H1 (cell line): ENCODE measurements around the gene CHMP4B. TPM values are rescaled to one million over a fixed set of nuclear protein-coding genes. Genes with fewer than 3 reads are reported as not detected.

Source experiments
- CTCF ChIA-PET: fragments of 300-600 bp; sonication (Branson Sonifier 250); formaldehyde crosslinking; loops from one replicate; lab custom pipeline; 2021; ENCODE audit not compliant: partially characterized antibody; lab: Charles Lee
- POLR2A ChIA-PET: fragments of 300-600 bp; sonication (Branson Sonifier 250); formaldehyde crosslinking; loops from one replicate; lab custom pipeline; 2021; ENCODE audit warnings: inconsistent platforms; ENCODE audit not compliant: partially characterized antibody; lab: Charles Lee
- DNase-seq, 2 experiments: peaks; one replicate each; pipeline versions ENCODE4 v3.0.0 to v3.0.0-alpha.2; 2010 to 2022; ENCODE audit warnings: low spot score in 2 of 2, low read depth in 1 of 2, mixed read lengths in 1 of 2
- FAIRE-seq: peaks from 2 replicates; lab custom pipeline; 2011; peaks lifted over from hg19 to GRCh38; lab: Jason Lieb, UNC
- H2AFZ ChIP-seq: 2 replicates; pipeline ENCODE4 v1.8.1; 2012; ENCODE audit warnings: low read length, inconsistent platforms
- H2AK5ac ChIP-seq: 2 replicates; pipeline ENCODE4 v1.6.1; 2013; ENCODE audit warnings: low read depth, low read length
- H2BK120ac ChIP-seq: replicated peaks from 2 replicates; pipeline ENCODE3; 2013; ENCODE audit warnings: low read depth, low read length, inconsistent platforms
- H2BK12ac ChIP-seq: 2 replicates; pipeline ENCODE4 v1.6.1; 2013; ENCODE audit warnings: low read depth, low read length
- H2BK15ac ChIP-seq: 2 replicates; pipeline ENCODE4 v1.6.1; 2013; ENCODE audit warnings: low read length
- H2BK20ac ChIP-seq: 2 replicates; pipeline ENCODE4 v1.6.1; 2013; ENCODE audit warnings: low read length
- H2BK5ac ChIP-seq: 2 replicates; pipeline ENCODE4 v1.6.1; 2013; ENCODE audit warnings: low read depth, low read length
- H3K14ac ChIP-seq: 2 replicates; pipeline ENCODE4 v1.6.1; 2013; ENCODE audit warnings: inconsistent platforms; ENCODE audit not compliant: insufficient read length
- H3K18ac ChIP-seq: 2 replicates; pipeline ENCODE4 v1.6.1; 2013; ENCODE audit warnings: low read length; ENCODE audit errors: extremely low read depth
- H3K23ac ChIP-seq: 2 replicates; pipeline ENCODE4 v1.6.1; 2013; ENCODE audit warnings: inconsistent platforms; ENCODE audit not compliant: insufficient read length
- H3K23me2 ChIP-seq: 2 replicates; pipeline ENCODE4 v1.6.1; 2013; ENCODE audit warnings: low read depth, low read length
- H3K27ac ChIP-seq: 2 replicates; pipeline ENCODE4 v1.6.1; 2011; ENCODE audit warnings: low read depth, low read length, inconsistent platforms
- H3K27me3 ChIP-seq, 4 experiments: replicated peaks in 1 of 4; 1 replicate in 1 of 4; 2 replicates in 3 of 4; pipeline versions ENCODE4 v1.6.1 to v1.8.1; 2011 to 2013; ENCODE audit warnings: low read length in 3 of 4, mild to moderate bottlenecking in 3 of 4, inconsistent platforms in 2 of 4, mixed read lengths in 2 of 4, moderate library complexity in 1 of 4; ENCODE audit not compliant: control insufficient read depth in 3 of 4, insufficient read depth in 3 of 4; ENCODE audit errors: extremely low read depth in 1 of 4
- H3K36me3 ChIP-seq, 4 experiments: 2 replicates each; pipeline versions ENCODE4 v1.6.1 to v1.8.1; 2011 to 2013; ENCODE audit warnings: mild to moderate bottlenecking in 4 of 4, low read length in 3 of 4, moderate library complexity in 2 of 4, control low read depth in 1 of 4, inconsistent platforms in 1 of 4; ENCODE audit not compliant: insufficient read depth in 4 of 4, control insufficient read depth in 2 of 4
- H3K4ac ChIP-seq: replicated peaks from 2 replicates; pipeline ENCODE3; 2013; ENCODE audit warnings: low read length, low read depth, mixed read lengths, inconsistent platforms; ENCODE audit not compliant: insufficient read length
- H3K4me1 ChIP-seq, 4 experiments: replicated peaks in 1 of 4; 1 replicate in 1 of 4; 2 replicates in 3 of 4; pipeline versions ENCODE4 v1.6.1 to v1.8.1; 2011 to 2013; ENCODE audit warnings: low read length in 3 of 4, inconsistent platforms in 2 of 4, mixed read lengths in 1 of 4; ENCODE audit not compliant: insufficient read depth in 4 of 4, control insufficient read depth in 3 of 4
- H3K4me2 ChIP-seq, 2 experiments: 2 replicates each; pipeline versions ENCODE4 v1.6.1 to v1.8.1; 2011 to 2013; ENCODE audit warnings: low read depth in 2 of 2, low read length in 2 of 2, control low read depth in 1 of 2, inconsistent platforms in 1 of 2, mild to moderate bottlenecking in 1 of 2; ENCODE audit not compliant: insufficient read depth in 1 of 2
- H3K4me3 ChIP-seq, 4 experiments: fragments of 200-600, 300-600 bp in 1 of 4; sonication (generic), shearing (Covaris generic), sonication (Bioruptor Twin) in 1 of 4; 2 replicates each; pipeline versions ENCODE4 v1.5.1 to v1.8.1; 2011 to 2016; ENCODE audit warnings: low read length in 4 of 4, low read depth in 3 of 4, control low read depth in 2 of 4, inconsistent platforms in 2 of 4, mild to moderate bottlenecking in 2 of 4, mixed read lengths in 1 of 4, moderate library complexity in 1 of 4; ENCODE audit not compliant: insufficient read depth in 2 of 4; ENCODE audit errors: extremely low read depth in 1 of 4
- H3K56ac ChIP-seq: replicated peaks from 2 replicates; pipeline ENCODE3; 2013; ENCODE audit warnings: low read depth, mild to moderate bottlenecking, mixed read lengths, low read length, inconsistent platforms; ENCODE audit not compliant: insufficient read length
- H3K79me1 ChIP-seq: 2 replicates; pipeline ENCODE4 v1.6.1; 2013; ENCODE audit warnings: low read depth, low read length, control low read depth
- H3K79me2 ChIP-seq, 2 experiments: 2 replicates each; pipeline versions ENCODE4 v1.6.1 to v1.8.1; 2012 to 2013; ENCODE audit warnings: low read length in 2 of 2, mild to moderate bottlenecking in 2 of 2, inconsistent platforms in 1 of 2; ENCODE audit not compliant: insufficient read depth in 2 of 2, control insufficient read depth in 1 of 2
- H3K9ac ChIP-seq, 4 experiments: replicated peaks in 1 of 4; 1 replicate in 1 of 4; 2 replicates in 3 of 4; pipeline versions ENCODE4 v1.6.1 to v1.8.1; 2011 to 2013; ENCODE audit warnings: low read depth in 3 of 4, low read length in 3 of 4, control low read depth in 2 of 4, mild to moderate bottlenecking in 2 of 4, moderate library complexity in 2 of 4, inconsistent platforms in 1 of 4; ENCODE audit errors: extremely low read depth in 1 of 4
- H3K9me3 ChIP-seq, 2 experiments: 2 replicates each; pipeline versions ENCODE4 v1.6.1 to v1.8.1; 2012 to 2013; ENCODE audit warnings: mild to moderate bottlenecking in 2 of 2, moderate library complexity in 2 of 2, control low read depth in 1 of 2, inconsistent platforms in 1 of 2, low read depth in 1 of 2, low read length in 1 of 2, mixed read lengths in 1 of 2; ENCODE audit not compliant: insufficient read depth in 2 of 2
- H4K20me1 ChIP-seq, 2 experiments: replicated peaks in 1 of 2; 2 replicates each; pipeline versions ENCODE3 to v1.8.1; 2011 to 2013; ENCODE audit warnings: inconsistent platforms in 2 of 2, low read length in 2 of 2, mild to moderate bottlenecking in 1 of 2; ENCODE audit not compliant: insufficient read depth in 2 of 2, control insufficient read depth in 1 of 2
- H4K5ac ChIP-seq: 2 replicates; pipeline ENCODE4 v1.6.1; 2013; ENCODE audit warnings: low read length, low read depth, mixed read lengths, inconsistent platforms; ENCODE audit not compliant: insufficient read length
- H4K8ac ChIP-seq: 2 replicates; pipeline ENCODE4 v1.8.0; 2013; ENCODE audit warnings: mild to moderate bottlenecking, moderate library complexity, low read length, inconsistent platforms; ENCODE audit not compliant: insufficient read depth; ENCODE audit errors: extremely low read depth
- H4K91ac ChIP-seq: replicated peaks from 2 replicates; pipeline ENCODE3; 2013; ENCODE audit warnings: low read length, mixed read lengths, inconsistent platforms; ENCODE audit not compliant: insufficient read length
- CHD1 ChIP-seq: IDR thresholded peaks from 2 replicates; pipeline ENCODE4 v1.6.1; 2012; ENCODE audit warnings: low read depth, low read length, improper control_type of control experiment
- HDAC2 ChIP-seq, 2 experiments: fragments of 300-600 bp in 1 of 2; sonication (generic) in 1 of 2; IDR thresholded peaks; 2 replicates each; pipeline ENCODE4 v1.6.1; 2011 to 2012; ENCODE audit warnings: low read depth in 2 of 2, low read length in 2 of 2, mild to moderate bottlenecking in 2 of 2, moderate library complexity in 2 of 2, borderline replicate concordance in 1 of 2, inconsistent platforms in 1 of 2
- HDAC6 ChIP-seq: IDR thresholded peaks from one replicate; pipeline ENCODE4 v1.7.1; 2012; ENCODE audit warnings: low read depth, mild to moderate bottlenecking, inconsistent platforms, low read length, moderate library complexity
- JUND ChIP-seq: IDR thresholded peaks from 2 replicates; pipeline ENCODE4 v1.6.1; 2011; ENCODE audit warnings: mild to moderate bottlenecking, improper control_type of control experiment, low read length
- KDM5A ChIP-seq: fragments of 200-600 bp; IDR thresholded peaks from 2 replicates; pipeline ENCODE4 v1.7.1; 2012; ENCODE audit warnings: mild to moderate bottlenecking, low read length, inconsistent platforms, mixed read lengths
- SP4 ChIP-seq: IDR thresholded peaks from 2 replicates; pipeline ENCODE4 v1.6.1; 2012; ENCODE audit warnings: low read length, inconsistent platforms
- TBP ChIP-seq: IDR thresholded peaks from 2 replicates; pipeline ENCODE4 v1.6.1; 2011; ENCODE audit warnings: low read depth, low read length, improper control_type of control experiment
- WGBS, 2 experiments: shearing (Covaris generic) in 1 of 2; methylation state at CpG; one replicate each; pipeline versions ENCODE4 v1.1.6 to v1.1.7; 2013 to 2015; ENCODE audit warnings: low lambda C conversion rate in 2 of 2, mixed read lengths in 2 of 2, inconsistent platforms in 1 of 2, low coverage in 1 of 2, missing lambda C conversion rate in 1 of 2; ENCODE audit not compliant: insufficient replicate concordance in 2 of 2, insufficient coverage in 1 of 2, insufficient read length in 1 of 2; ENCODE audit errors: extremely low coverage in 1 of 2, missing lambda C conversion rate in 1 of 2; 5-methylcytosine and 5-hydroxymethylcytosine counted together
- polyA plus RNA-seq, 7 experiments: library from polyadenylated mRNA; depleted of rRNA in 3 of 7; stranded (reverse) in 5 of 7; unstranded in 2 of 7; fragments of >200 nt in 5 of 7; fragments of 200-250 nt in 2 of 7; gene quantifications; 1 replicate in 5 of 7; 2 replicates in 1 of 7; 4 replicates in 1 of 7; pipeline versions ENCODE4 v1.2.1 to v1.2.3, GENCODE V29; 2011 to 2013; ENCODE audit warnings: missing spikeins in 2 of 7, mixed read lengths in 2 of 7
- total RNA-seq: library from RNA; stranded (reverse); fragmentation: NEBNext Ultra II Directional; extraction: Animal tissue kit (Norgen Biotek cat#: 25700); gene quantifications from 2 replicates; pipeline ENCODE4 v1.2.1, GENCODE V29; 2021

The CHMP4B gene
- total and polyA plus RNA-seq, 2 of the 8 experiments (the other 6 are each of a cell fraction or from before 2014, with no cell fraction given): 38.6 to 66.3 TPM

DNA sequence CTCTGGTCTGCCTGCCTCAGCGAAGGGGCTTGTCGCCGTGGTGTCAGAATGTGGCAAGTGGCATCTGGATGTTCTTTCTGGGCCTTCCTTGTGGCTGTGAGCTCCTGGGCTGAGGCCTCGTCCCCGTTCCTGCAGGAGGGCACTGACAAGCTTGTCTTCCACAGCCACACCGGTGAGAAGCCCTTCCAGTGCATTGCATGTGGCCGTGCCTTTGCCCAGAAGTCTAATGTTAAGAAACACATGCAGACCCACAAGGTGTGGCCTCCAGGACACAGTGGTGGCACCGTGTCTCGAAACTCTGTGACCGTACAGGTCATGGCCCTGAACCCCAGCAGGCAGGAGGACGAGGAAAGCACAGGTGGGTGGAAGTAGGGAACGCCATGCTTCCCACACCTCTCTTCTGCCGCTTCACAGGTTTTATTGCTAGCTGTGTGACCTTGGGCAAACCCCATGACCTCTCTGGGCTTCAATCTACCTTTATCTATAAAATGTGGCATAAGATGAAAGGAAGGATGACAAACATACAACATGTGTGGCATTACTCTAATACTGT lies 49.4 kb upstream of the CHMP4B start:
- ChIA-PET POLR2A (no interaction called here), CTCF (interaction anchor here (0.7 to 1.0 kb wide), 2 partner anchors 30 to 250 kb away, joined by 4 to 7 read pairs; no protein-coding TSS in a partner anchor)
- Histone ChIP-seq H3K36me3 (peaks cover 0 to 6% (median 0%) of the 10 kb centered on the region in 4 experiments; a peak in 3 of 8 replicates), H3K4me3 (no peak overlapping the region), H4K8ac (no peak overlapping the region), H2BK12ac (no peak overlapping the region), H3K23me2 (no peaks in the 10 kb centered on the region), H2AFZ (no peak overlapping the region), H3K23ac (no peak overlapping the region), H3K9me3 (no peaks in the 10 kb centered on the region; a peak in 1 of 4 replicates), H4K5ac (no peak overlapping the region), H3K4me2 (no peak overlapping the region), H3K79me2 (no peaks in the 10 kb centered on the region), H3K27ac (no peak overlapping the region), H2BK120ac (no peak overlapping the region), H4K91ac (no peak overlapping the region), H2BK15ac (no peak overlapping the region), H3K4me1 (no peaks in the 10 kb centered on the region), H3K27me3 (no peaks in the 10 kb centered on the region), H3K18ac (no peak overlapping the region), H3K9ac (no peak overlapping the region), H3K79me1 (no peaks in the 10 kb centered on the region), H2BK20ac (no peak overlapping the region), H2BK5ac (peak overlapping the region; percentile 66; the same call in 1 of the 2 replicates), H3K14ac (no peak overlapping the region), H4K20me1 (peaks cover 0 to 2% of the 10 kb centered on the region in 2 experiments), H3K4ac (no peak overlapping the region), H3K56ac (no peak overlapping the region), H2AK5ac (no peak overlapping the region)
- WGBS, 2 experiments: 83% methylated on average over 13 of the region's 13 CpGs; no CpG with 5 or more reads in 1 of the 2 experiments
- no peak for FAIRE-seq
- TF ChIP-seq SP4: no peak
- no peak for TF ChIP-seq CHD1
- TF ChIP-seq HDAC6: no peak
- no peak for TF ChIP-seq JUND
- TF ChIP-seq TBP: no peak
- no peak for TF ChIP-seq HDAC2 (IDR thresholded peaks at IDR 0.05; ENCODE audit: borderline replicate concordance in 1 of 2, low read depth in 2 of 2, low read length in 2 of 2)
- no peak for TF ChIP-seq KDM5A
- no peak for DNase-seq
